GM12874 (cell line): ENCODE measurements around the gene SIRPB2.

Experiments used
- TF ChIP-seq, protein P1 (sequence below): IDR thresholded peaks from 2 replicates; pipeline ENCODE4 v1.5.1; 2011; ENCODE audit warnings: low read depth, mild to moderate bottlenecking, control low read depth, low read length, moderate library complexity; ENCODE audit not compliant: insufficient read depth

Gene SIRPB2

GRCh38 chr20:1427457-1428054 is 63.7 kb downstream of the SIRPB2 start:
- TF ChIP-seq, protein P1, sequence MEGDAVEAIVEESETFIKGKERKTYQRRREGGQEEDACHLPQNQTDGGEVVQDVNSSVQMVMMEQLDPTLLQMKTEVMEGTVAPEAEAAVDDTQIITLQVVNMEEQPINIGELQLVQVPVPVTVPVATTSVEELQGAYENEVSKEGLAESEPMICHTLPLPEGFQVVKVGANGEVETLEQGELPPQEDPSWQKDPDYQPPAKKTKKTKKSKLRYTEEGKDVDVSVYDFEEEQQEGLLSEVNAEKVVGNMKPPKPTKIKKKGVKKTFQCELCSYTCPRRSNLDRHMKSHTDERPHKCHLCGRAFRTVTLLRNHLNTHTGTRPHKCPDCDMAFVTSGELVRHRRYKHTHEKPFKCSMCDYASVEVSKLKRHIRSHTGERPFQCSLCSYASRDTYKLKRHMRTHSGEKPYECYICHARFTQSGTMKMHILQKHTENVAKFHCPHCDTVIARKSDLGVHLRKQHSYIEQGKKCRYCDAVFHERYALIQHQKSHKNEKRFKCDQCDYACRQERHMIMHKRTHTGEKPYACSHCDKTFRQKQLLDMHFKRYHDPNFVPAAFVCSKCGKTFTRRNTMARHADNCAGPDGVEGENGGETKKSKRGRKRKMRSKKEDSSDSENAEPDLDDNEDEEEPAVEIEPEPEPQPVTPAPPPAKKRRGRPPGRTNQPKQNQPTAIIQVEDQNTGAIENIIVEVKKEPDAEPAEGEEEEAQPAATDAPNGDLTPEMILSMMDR, result no peak

DNA sequence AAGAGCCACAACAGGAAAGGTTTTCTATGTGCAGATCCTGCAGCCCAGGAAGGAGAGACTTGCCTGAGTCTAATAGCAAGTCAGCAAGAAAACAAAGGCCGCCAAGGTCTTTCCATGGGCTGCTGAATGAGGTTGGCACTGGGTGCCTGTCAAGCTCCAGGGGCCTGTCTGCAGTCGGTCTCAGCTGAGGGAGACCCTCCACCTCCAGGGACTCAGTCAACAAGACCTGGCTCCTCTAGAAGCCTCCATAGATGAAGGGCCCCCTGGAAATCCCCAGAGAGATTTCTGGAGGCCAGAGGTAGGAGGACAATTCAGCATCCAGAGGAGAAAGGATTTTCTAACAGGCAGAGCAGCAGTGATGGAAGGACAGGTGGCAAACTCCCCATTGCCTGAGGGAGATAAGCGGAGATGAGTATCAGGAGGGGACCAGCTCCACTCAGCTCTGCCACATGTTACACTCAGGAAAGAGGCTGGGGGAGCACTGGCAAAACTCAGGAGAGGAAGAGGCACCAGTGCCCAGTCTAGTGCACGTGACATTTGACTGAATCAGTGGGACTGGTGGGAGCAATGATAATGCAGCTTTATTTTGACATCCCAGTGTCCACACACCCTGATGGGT is 64.9 kb downstream of the SIRPB2 start:
- TF ChIP-seq, protein P1, result no peak
